GM21825 (cell line): Measurements from ENCODE around the gene SH3BP5.

ENCODE experiments used
- ATAC-seq: cut with Tn5 transposase; IDR thresholded peaks from one replicate; pipeline ENCODE4 v1.9.1; 2021; ENCODE audit warnings: mild to moderate bottlenecking, moderate library complexity; ENCODE audit not compliant: unreplicated experiment

The SH3BP5 gene

DNA sequence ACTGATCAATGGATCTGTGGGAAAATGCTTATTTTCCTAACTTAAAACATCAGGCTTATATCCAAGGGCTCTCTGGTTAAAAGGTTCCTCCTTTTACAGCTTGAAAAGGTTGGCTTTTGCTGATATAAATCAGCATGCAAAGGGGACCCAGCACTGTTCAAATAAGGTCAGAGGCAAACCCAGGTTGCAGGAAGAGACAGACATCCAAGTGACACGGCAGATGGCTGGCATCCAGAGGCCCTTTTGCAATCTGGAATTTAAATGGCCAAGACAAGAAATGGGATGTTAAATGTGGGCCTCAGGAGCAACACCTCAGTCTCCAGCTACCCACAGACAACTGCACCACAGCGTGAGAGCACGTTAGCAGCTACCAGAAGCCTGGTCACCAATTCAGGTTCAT lies 6.3 kb downstream of the SH3BP5 start:
- ATAC-seq, result no peak

DNA sequence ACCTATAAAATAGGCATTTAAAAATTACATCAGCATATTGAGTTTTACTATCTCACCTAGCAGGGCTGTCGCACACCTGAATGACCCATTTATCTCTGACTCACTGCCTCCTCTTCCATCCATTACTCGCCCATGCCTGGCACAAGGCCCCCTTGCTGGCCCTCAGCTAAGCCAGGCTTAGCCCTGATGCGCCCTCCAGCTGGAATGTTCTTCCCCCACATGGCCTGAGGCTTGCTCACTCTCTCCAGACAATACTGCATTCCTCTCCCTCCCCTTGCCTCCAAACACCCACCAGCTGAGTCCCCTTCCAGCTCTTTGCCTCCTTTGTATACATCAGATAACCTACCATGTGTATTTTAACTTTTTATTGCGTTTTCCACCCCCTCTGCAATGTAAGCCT lies 7.2 kb downstream of the SH3BP5 start:
- ATAC-seq, result no peak

DNA sequence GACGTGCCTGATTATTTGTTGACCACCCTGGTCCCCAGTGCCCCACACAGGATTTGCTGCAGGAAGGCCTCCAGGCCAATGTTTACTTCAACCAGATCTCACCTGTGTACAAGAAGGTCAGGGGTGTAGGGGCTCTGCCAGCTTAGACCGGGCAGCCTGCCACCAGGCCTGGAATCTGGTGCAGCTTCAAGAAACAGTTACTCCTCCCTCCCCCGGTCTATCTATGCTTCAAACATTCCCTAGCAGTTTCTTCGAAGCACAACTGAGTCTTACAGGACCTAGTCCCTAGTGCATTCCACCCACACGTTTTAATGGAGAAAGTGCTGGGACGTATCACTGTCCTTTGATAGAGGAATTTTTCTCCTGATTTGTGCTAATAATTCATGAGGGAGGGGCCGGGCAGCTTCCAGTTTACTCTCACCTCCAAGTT lies 8.0 kb downstream of the SH3BP5 start:
- ATAC-seq, result no peak

GRCh38 chr3:15323063-15323462 lies 9.3 kb downstream of the SH3BP5 start:
- no peak for ATAC-seq

DNA sequence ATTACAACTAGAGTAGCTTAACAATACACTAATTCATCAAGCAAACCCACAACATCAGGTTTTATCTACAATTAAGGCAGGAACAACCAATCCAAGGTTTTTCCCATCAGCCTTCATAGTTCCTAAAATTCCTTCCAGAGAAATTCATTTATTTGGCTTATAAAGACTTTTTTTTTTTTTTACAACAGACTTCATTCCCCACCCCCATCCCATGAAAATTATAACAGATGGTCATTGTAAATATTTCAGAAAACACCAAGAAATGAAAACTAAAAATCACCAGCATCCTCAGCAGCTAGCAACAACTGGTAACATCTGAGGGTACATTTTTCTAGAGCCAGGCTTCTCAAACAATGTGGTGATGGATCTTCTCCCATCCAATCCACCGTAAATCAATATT lies 11.0 kb downstream of the SH3BP5 start:
- no peak for ATAC-seq

DNA sequence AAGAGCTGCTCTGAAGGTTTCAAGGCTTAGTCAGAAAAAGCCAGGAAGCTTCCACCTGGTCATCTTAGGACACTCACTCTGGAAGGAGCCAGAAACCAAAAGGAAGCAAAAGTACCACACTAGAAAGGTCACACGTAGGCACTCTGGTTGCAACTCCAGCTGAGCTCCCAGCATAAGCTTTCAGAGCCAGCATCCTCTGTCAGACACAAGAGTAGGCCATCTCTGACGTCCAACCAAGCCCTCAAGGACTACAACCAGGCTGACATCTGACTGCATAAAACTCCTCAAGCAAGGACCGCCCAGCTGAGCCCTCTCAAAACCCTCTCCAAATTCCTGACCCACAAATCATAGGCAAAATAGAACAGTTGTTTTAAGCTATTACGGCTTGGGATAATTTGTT lies 12.8 kb downstream of the SH3BP5 start:
- no peak for ATAC-seq

- no peak for ATAC-seq
Observed at GRCh38 chr3:15319136-15319535, 13.2 kb downstream of the SH3BP5 start.

DNA sequence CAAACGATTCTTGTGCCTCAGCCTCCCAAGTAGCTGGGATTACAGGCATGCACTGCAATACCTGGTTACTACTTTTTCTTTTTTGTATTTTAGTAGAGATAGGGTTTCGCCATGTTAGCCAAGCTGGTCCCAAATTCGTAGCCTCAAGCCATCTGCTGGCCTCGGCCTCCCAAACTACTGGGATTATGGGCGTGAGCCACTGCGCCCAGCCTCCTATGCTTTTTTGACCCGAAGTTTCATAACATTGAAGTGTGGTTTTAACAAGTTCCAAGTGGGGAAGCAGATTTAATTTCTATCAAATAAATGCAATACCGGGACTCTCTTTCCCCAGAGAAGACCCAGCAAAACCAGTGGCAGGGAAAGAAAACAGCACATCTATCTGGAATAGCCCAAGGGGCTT lies 13.7 kb downstream of the SH3BP5 start:
- no peak for ATAC-seq

DNA sequence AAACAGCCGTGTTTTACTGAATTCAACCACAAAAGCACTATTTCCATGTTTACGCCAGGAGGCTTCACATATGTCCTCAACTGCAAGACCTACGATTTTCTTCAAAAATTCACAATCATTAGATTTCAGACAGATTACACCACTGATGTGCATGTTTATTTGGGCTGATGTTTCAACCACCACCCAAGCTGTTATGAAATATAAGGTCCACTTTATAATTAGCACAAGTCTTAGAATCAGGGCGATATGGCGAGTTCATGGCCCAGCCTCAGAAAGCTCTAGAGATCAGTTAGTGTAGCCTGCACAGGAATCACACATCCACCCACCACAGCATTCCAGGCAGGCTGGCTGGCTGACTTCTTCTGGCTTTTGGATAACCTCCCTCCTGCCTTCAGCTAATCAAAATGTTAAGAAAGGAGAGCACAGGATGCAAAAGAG lies 15.4 kb downstream of the SH3BP5 start:
- ATAC-seq, result no peak

DNA sequence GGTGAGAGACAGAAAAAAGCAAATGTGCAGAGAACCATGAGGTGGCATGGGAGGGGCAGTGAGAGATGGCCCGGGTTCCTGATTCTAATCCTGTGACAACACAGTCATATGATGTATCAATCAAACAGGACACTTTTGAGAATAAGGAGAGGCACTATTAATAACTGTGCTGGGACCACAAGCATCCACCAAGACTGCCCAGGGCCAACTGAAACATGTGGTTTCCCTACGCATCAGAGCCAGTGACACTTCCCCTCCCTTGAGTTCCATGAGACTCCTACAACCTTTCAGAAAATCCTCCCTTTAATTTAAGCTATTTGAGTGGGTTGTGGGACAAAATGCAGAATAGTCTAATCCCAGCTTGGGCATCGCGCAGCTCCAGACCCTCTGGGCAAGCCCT lies 17.4 kb downstream of the SH3BP5 start:
- no peak for ATAC-seq

DNA sequence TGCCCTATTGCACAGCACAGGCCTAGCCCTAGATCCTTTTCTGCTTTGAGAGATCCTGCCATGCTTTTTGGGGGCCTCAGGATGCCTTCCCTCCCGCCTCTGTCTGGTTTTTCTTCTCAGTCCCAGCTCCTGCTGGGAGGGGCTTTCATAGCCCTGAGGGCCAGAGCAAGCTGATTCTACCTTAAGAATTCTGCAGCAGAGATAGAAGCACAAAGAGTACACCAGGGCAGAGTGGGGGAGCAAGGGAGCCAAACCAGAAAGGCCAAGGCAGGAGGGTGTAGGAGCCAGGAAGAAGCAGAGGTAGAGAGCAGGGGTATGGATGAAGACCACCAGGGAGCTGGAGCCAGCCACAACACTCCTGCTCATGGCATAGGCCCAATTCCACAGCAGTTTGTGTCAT lies 18.1 kb downstream of the SH3BP5 start:
- no peak for ATAC-seq

DNA sequence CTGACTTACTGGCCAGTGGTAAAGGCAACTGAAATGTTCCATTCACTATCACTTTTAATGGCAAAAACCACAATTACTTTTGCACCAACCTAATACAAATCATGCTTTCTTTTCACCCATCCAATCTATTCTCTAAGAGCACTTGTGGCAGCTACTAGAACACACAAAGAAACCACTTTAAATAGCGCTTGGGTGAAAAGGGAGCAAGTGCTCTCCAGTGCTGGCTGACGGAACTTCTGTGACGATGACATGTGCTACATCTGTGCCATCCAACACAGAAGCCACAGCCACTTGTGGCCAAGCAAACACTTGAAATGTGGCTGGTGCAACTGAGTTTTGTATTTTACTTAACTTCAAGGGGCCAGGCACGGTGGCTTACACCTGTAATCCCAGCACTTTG lies 18.9 kb downstream of the SH3BP5 start:
- ATAC-seq, result no peak

DNA sequence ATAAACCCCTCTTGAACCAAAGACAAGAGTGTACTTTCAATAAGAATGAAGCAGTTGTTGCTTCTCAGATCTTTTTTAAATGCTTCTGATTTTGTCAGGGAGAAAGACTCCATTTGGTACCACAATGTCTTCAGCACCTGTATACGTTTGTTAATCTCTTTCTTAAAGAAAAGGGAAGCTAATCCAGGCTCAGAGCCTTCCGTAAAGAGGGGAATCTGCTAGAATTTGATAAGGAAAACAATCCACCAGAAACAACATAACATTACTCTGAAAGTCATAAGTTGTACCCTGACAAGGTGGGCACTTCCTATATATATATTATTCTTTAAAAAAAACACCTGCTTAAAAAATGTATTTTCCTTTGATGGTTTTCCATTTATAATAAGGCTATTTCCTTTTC lies 19.8 kb downstream of the SH3BP5 start:
- no peak for ATAC-seq

- ATAC-seq, result peak; percentile 89
Observed at GRCh38 chr3:15310491-15311370, 21.7 kb downstream of the SH3BP5 start.

DNA sequence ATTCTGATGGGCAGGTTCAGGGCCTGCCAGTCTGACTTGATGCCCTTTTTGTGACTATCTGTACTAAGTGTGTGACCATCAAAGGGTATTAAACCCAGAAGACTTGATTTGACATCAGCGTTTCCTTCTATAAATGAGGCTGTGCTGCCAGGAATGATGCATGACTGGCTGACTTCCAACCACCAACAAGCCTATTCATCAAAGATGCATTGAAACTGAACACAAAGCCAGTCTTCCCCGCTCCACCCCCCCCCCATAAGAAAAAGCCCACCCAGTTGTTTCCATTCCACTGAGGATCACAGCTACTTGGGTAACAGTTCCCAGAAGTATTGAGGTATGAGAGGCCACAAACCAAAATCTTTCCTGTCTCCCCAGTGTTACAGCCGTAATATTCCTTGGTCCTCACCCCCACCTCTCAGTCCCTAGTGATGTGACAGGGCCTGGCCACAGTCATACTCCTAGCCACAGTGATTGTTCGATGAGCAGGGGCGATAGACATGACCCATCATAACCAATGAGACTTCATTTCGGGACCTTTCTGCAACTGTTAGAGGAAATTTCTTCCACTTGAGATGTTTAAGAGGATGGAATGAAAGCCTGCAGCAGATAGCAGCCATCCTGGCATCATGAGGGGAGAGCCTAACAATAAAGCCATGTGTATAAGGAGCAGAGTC lies 22.6 kb downstream of the SH3BP5 start:
- ATAC-seq, result no peak

- ATAC-seq, result no peak
Observed at GRCh38 chr3:15307580-15307979, 24.8 kb downstream of the SH3BP5 start.

DNA sequence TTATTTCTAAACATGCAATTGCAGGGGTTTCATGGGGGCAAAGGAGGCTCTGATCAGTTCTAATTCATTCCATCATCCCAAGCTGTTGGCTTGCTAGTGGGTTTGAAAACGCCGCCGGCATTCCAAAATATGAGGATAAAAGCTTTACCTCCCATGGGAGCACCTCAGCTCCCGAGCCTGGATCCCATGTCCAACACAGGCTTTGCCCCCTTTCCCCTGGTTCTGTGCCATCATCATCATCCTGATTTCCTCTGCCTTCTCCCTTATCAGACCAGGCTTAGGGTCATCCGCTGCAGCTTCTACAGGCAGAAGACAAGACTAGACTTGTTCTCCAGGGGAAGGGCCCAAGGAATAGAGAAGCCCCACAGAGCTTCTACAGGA lies 25.4 kb downstream of the SH3BP5 start:
- no peak for ATAC-seq

DNA sequence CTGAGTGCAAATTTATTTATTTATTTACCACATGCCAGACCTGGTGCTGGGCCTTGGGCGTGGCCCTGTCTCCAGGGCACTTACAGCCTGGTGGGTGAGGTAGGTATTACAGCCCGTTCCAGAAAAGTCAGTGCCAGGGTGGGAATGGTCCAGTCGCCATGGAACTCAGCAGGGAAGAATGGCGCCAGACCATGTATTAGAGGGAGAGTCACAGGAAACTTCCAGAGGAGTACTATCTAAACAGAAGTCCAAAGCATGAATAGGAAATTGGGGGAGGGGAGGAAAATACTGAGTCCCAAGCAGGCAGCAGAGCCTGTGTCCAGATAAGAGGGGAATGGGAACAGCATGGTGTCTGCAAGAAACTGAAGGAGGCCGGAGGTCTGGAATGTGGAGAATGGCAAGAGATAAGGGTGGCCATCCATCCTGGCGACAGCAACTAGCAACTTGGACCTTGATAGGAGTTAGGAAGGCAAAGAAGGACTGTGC lies 27.0 kb downstream of the SH3BP5 start:
- ATAC-seq, result no peak

DNA sequence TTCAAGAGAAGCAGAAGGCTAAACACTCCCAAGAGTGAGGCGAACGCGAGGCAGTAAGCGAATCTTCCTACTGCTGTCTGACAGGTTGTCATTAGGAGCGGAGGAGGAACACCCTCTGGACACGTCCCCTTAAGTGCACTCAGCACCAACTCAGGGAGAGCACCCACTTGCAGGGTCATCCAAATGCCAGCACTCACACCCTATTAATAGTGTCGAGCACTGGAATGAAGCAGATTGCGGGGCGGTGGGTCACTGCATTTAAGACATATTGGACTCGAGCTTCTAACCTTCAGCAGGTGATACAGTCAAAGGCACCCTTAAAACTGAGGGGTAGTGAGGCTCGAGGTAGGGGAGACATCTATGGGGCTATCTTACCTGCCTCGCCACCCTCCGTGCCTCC lies 28.7 kb downstream of the SH3BP5 start:
- no peak for ATAC-seq

GRCh38 chr3:15303216-15303615 lies 29.2 kb downstream of the SH3BP5 start:
- ATAC-seq, result no peak

DNA sequence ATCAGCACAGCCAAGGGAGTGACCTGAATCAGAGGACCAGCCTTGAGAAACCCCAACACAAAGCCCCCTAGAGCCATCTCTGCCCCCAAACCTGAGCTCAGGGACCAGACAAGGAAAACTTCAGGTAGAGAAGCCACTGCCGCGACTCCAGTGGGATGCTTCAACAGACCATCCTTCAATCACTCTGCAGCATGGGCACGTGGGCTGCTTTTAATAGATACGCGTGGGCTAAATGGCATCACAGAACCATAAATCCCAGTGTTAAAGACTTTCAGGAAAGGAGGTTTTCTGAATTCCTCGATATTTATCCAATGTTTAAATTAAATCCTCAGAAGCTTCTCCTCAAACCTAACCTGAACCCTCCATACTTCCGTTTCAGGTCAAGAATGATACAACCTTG lies 30.6 kb downstream of the SH3BP5 start:
- no peak for ATAC-seq
